Measurements from ENCODE around the gene IL1RL2.

The IL1RL2 gene

GRCh38 chr2:102141970-102142828 is 44.6 kb upstream of the IL1RL2 start, which contains the start of gene IL1R1:
IL1R1 (plus strand) TSS chr2:102142746; CDS start chr2:102157725, 14,979 bp downstream.
- no peak within 1 kb of the TSS for H3K9ac ChIP-seq (ENCODE audit: low read length)
- H3K27me3 ChIP-seq (ENCODE audit: insufficient read depth, low read length), result no peaks in the 10 kb centered on the region
- no peak within 1 kb of the TSS for H2AFZ ChIP-seq (ENCODE audit: low read length)
- no peaks in the 10 kb centered on the region for H3K36me3 ChIP-seq (ENCODE audit: insufficient read depth, low read length)
- H3K27ac ChIP-seq (ENCODE audit: low read depth, low read length, poor library complexity, severe bottlenecking), result no peak within 1 kb of the TSS
- no peaks in the 10 kb centered on the region for H3F3A ChIP-seq (ENCODE audit: insufficient read depth, low read length)
- H3K79me2 ChIP-seq (ENCODE audit: insufficient read depth, low read length), result no peaks in the 10 kb centered on the region
- H3K4me1 ChIP-seq (ENCODE audit: insufficient read depth, low read length, severe bottlenecking), result no peaks in the 10 kb centered on the region
- no peak within 1 kb of the TSS for H3K4me2 ChIP-seq (ENCODE audit: low read length)
- H3K9me2 ChIP-seq (ENCODE audit: low read depth, low read length), result no peaks in the 10 kb centered on the region
- TF ChIP-seq EZH2 (IDR thresholded peaks at IDR 0.05; ENCODE audit: borderline replicate concordance, low read length) (no peak), CTCF (IDR thresholded peaks at IDR 0.05; ENCODE audit: low read length) (no peak)
- no peaks in the 10 kb centered on the region for H4K20me1 ChIP-seq (ENCODE audit: insufficient read depth, low read length)
- H3K9me3 ChIP-seq (ENCODE audit: low read length), result no peaks in the 10 kb centered on the region
- no peak within 1 kb of the TSS for H3K4me3 ChIP-seq (ENCODE audit: low read depth, low read length, poor library complexity, severe bottlenecking)

GRCh38 chr2:102142829-102143449 is 43.9 kb upstream of the IL1RL2 start:
- Histone ChIP-seq H3K4me1 (ENCODE audit: insufficient read depth, low read length, severe bottlenecking) (no peaks in the 10 kb centered on the region), H3K4me2 (ENCODE audit: low read length) (no peak overlapping the region), H3K9me2 (ENCODE audit: low read depth, low read length) (no peaks in the 10 kb centered on the region), H3K4me3 (ENCODE audit: low read depth, low read length, poor library complexity, severe bottlenecking) (no peak overlapping the region), H3K27ac (ENCODE audit: low read depth, low read length, poor library complexity, severe bottlenecking) (no peak overlapping the region), H3K36me3 (ENCODE audit: insufficient read depth, low read length) (no peaks in the 10 kb centered on the region), H2AFZ (ENCODE audit: low read length) (no peak overlapping the region), H3K27me3 (ENCODE audit: insufficient read depth, low read length) (no peaks in the 10 kb centered on the region), H3K9me3 (ENCODE audit: low read length) (no peaks in the 10 kb centered on the region), H3K9ac (ENCODE audit: low read length) (no peak overlapping the region), H3F3A (ENCODE audit: insufficient read depth, low read length) (no peaks in the 10 kb centered on the region), H3K79me2 (ENCODE audit: insufficient read depth, low read length) (no peaks in the 10 kb centered on the region), H4K20me1 (ENCODE audit: insufficient read depth, low read length) (no peaks in the 10 kb centered on the region)
- no peak for TF ChIP-seq EZH2 (IDR thresholded peaks at IDR 0.05; ENCODE audit: borderline replicate concordance, low read length)
- TF ChIP-seq CTCF (IDR thresholded peaks at IDR 0.05; ENCODE audit: low read length), result no peak

- Histone ChIP-seq H3K79me2 (ENCODE audit: insufficient read depth, low read length) (no peaks in the 10 kb centered on the region), H3F3A (ENCODE audit: insufficient read depth, low read length) (no peaks in the 10 kb centered on the region), H2AFZ (ENCODE audit: low read length) (no peak overlapping the region), H3K9me3 (ENCODE audit: low read length) (no peaks in the 10 kb centered on the region), H3K9me2 (ENCODE audit: low read depth, low read length) (no peaks in the 10 kb centered on the region), H3K9ac (ENCODE audit: low read length) (no peak overlapping the region), H3K27ac (ENCODE audit: low read depth, low read length, poor library complexity, severe bottlenecking) (no peak overlapping the region), H3K27me3 (ENCODE audit: insufficient read depth, low read length) (no peaks in the 10 kb centered on the region), H3K36me3 (ENCODE audit: insufficient read depth, low read length) (no peaks in the 10 kb centered on the region), H3K4me3 (ENCODE audit: low read depth, low read length, poor library complexity, severe bottlenecking) (no peak overlapping the region), H4K20me1 (ENCODE audit: insufficient read depth, low read length) (no peaks in the 10 kb centered on the region), H3K4me2 (ENCODE audit: low read length) (no peak overlapping the region), H3K4me1 (ENCODE audit: insufficient read depth, low read length, severe bottlenecking) (no peaks in the 10 kb centered on the region)
- TF ChIP-seq EZH2 (IDR thresholded peaks at IDR 0.05; ENCODE audit: borderline replicate concordance, low read length) (no peak), CTCF (IDR thresholded peaks at IDR 0.05; ENCODE audit: low read length) (no peak)
These were observed 43.3 kb upstream of the IL1RL2 start for GRCh38 chr2:102143450-102143985.

Data from OCI-LY1 (cell line).